GM19395 (cell line): Measurements from ENCODE around the gene C2CD4D.

Experiments
- ATAC-seq: cut with Tn5 transposase; IDR thresholded peaks from one replicate; pipeline ENCODE4 v1.9.1; 2021; ENCODE audit warnings: mild to moderate bottlenecking, moderate library complexity; ENCODE audit not compliant: unreplicated experiment

Gene C2CD4D

GRCh38 chr1:151815716-151816327 is 23.8 kb downstream of the C2CD4D start:
- ATAC-seq, result no peak

- ATAC-seq, result no peak
Measured at GRCh38 chr1:151814971-151815545, 24.6 kb downstream of the C2CD4D start.

DNA sequence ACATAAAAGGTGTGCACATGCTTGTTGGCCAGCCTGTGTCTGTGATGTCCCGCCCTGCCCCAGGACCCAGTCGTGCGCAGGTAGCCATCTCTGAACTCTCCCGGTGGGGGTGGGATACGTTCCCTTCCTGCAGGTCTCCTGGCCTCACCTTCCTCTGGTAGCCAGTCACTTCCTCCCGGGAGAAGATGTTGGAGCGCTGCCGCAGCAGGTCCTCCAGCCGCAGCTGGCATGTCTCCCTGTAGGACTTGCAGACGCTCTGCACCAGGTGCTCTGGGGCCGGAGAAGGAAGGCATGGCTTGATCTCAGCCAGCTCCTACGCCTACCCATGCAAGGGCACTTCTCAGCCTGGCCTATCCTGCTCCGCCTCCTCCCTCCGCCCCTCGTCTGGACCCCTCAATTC is 25.2 kb downstream of the C2CD4D start:
- ATAC-seq, result no peak

DNA sequence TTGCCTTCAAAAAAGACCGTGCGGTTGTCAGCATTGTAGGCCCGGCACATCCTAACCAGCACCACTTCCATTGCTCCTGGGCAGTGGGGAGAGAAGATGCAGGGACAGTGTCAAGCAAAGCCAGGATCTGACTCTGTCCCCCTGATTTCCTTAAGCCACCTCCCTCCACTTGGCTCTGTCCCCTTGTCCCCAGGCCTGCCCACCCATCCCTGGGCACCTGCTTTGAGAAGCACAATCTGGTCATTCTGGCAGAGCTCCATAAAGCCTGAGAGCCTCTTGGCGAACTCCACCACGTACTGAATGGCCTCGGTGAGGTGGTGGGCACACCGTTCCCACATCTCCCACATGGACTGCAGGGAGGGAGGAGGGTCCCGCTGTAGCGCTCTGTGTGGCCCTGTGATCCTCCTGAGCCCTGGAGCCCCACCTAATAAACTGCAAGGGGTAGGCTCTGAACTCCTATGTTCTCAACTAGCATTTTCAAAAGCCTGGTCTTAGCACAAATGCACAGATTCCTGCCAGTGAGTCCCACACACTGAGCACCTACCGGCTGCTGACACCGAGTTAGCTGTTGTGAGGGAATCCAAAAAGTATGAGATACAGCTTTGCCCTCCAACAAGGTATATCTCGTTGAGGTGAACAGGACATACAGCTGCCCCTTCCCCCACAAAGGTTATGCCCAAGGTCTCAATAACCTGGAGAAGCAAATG is 26.2 kb downstream of the C2CD4D start:
- ATAC-seq, result no peak

DNA sequence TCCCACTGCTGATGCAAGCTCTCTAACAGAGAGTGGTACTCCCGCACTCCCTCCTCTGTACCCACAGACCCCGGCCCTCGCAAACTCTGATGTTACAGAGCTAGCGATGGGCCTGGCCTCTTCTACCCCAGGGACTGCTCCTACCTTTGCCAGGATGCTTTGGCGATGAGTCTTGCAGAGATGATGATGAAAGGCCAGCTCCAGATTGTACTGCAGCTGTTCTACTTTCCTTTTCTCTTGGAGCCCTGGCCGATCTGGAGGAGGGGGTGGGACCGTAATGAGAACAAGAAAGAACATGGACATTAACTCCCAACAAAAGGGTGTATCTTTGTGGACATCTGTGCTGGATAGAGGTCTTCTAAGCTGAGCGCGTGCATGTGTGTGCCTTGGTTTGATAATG is 28.4 kb downstream of the C2CD4D start:
- ATAC-seq, result no peak

DNA sequence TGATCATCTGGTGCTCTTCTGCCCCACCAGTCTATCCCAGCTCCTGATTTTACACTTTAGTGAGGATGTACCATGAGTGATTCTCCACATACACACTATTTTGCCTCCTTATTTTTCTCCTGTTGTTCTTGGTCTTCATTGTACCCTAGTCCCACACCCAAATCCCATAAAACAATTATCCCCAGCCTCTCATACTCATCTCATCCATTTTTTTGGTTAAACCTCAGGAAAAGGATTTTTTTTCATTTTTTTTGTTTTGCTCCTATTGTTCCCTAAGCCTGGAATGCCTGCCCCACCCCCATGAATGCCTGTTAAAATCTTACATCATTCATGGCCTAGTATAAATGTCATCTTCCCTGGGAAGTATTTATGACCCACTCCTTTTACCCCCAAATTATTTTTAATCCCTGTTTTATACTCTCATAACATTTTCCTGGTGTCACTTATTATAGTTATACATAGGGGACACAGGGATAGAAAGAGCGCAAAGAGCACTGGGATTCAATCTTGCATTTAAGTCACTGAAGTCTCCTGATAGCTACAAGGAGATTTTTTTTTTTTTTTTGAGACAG is 29.5 kb downstream of the C2CD4D start:
- ATAC-seq, result no peak

DNA sequence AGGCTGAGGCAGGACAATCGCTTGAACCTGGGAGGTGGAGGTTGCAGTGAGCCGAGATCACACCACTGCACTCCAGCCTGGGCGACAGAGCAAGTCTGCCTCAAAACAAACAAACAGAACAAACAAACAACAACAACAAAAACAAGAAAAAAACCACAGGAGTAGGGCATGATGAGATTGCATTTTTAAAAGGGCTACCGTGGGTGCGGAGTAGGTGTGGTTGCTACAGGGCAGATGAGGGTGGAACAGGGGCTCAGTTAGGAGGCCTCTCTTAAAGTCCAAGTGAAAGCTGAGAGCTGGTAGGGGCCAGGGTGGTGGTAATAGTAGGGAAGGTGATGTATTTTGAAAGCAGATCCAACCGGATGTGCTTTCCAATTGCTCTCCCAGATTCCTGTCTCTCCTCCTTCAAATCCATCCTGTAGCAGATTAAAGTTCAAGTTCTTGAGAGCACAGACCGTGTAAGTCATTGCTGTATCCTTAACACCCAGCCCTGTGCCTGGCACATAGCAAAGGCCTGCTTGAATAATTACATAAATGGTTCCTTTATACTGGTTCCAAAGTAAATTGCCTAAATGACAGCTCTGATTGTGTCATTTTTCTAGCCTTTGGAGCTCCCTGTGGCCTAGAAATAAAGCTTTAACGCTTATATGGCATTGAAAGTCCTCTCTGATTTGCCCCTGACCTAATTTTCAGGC is 30.2 kb downstream of the C2CD4D start:
- ATAC-seq, result no peak

GRCh38 chr1:151807766-151808165 is 31.9 kb downstream of the C2CD4D start:
- ATAC-seq, result no peak

GRCh38 chr1:151807131-151807530 is 32.5 kb downstream of the C2CD4D start:
- no peak for ATAC-seq

DNA sequence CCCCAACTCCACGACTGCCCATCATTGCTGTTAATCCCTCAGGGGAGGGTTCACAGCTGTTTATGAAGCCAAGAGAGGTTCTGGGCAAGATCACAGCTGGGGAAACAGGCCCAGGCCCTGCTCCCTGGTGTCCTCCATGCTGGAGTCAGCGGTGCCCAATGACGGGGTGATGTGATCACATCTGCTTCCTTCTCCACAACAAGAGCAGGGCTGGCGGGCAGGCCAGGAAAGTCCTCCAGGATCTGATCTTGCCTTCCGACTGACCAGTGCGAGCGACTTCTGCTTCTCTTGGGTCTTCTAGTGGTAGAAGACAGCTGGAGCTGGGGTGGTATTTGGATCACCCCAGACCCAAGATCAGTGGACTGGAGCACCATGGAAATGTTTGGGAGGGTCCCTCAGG is 33.5 kb downstream of the C2CD4D start:
- no peak for ATAC-seq

GRCh38 chr1:151805066-151805820 is 34.4 kb downstream of the C2CD4D start, which contains the start of gene LINGO4:
LINGO4 (minus strand) TSS chr1:151805419; CDS start chr1:151802704, 2,715 bp downstream.
- ATAC-seq, result no peak

DNA sequence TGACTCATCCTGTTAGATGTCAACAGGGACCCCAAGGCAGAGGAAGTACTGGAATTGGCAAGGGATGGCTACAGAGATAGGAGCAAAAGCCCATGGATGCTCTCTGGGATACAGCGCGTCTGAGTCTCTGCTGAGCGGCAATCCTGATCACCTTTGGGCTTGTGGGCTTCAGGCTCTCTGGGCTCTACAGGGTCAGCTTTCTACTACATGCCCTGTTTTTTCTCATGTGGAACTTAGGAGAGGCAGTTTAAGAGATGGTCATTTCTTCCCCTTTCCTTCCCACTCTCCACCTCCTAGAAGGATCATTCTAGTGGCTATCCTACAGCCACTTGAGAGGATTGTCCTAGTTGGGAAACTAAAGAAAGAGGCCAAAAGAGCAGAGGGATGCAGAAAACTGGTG is 35.7 kb downstream of the C2CD4D start:
- no peak for ATAC-seq

DNA sequence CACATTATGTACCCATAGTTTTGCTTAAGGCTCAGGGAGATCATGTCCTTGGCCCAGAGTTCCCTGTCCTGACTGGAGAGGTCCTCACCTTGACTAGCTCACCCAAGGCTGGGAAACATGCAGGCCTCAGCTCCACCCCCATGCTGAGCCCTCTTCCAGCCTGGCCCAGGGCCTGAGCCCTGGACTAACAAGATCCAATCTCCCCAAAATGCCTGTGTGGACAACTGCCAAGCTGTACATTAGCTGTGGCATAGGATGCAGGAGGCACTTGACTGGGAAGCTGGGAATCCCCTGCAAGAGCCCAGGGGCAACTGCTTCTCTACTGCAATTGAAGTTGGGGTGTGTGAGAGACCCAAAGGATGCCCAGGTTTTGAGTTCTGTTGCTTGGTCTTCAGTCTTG is 36.5 kb downstream of the C2CD4D start:
- no peak for ATAC-seq

DNA sequence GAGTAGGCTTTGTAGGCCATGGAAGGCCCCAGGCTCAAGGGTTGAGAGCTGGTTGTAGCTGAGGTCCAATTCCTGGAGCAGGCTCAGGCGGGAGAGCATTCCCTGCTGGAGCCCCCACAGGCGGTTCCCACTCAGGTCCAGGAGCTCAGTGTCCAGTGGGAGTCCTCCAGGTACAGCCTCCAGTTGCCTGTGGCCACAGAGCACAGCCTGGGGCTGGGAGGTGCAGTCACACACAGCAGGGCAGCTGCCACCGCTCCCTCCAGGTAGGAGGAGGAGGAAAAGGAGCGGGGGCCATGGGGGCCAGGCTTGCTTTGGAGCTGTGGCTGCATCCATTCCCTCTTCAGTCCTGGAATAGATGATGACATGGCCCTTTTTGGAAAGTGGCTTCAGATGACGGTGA is 37.2 kb downstream of the C2CD4D start:
- ATAC-seq, result no peak

- no peak for ATAC-seq
Measured at GRCh38 chr1:151801846-151802245, 37.8 kb downstream of the C2CD4D start.

- ATAC-seq, result no peak
Measured at GRCh38 chr1:151801310-151801820, 38.3 kb downstream of the C2CD4D start.

GRCh38 chr1:151800830-151801229 is 38.8 kb downstream of the C2CD4D start:
- no peak for ATAC-seq

- ATAC-seq, result no peak
Measured at GRCh38 chr1:151799179-151800022, 40.2 kb downstream of the C2CD4D start.

DNA sequence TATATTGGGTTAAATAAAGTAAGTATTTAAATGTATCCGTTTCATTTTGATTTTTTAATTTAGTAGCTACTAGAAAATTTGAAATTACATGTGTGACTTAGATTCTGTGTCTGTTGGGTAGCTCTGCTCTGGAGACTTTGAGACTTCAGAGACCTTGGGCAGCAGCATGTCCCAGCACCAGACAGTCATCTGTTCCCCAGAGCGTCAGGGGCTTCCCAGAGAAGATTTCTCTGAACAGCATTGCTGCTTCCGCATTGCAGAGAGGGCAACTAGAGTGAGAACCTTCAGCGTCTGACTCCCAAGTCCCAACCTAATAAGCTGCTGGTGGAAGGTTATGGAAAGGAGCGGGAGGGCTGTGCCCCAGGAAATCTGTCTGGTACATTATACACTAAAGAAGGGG is 41.0 kb downstream of the C2CD4D start:
- no peak for ATAC-seq
